ENCODE data around the gene MAP3K21.

MAP3K21 gene

DNA sequence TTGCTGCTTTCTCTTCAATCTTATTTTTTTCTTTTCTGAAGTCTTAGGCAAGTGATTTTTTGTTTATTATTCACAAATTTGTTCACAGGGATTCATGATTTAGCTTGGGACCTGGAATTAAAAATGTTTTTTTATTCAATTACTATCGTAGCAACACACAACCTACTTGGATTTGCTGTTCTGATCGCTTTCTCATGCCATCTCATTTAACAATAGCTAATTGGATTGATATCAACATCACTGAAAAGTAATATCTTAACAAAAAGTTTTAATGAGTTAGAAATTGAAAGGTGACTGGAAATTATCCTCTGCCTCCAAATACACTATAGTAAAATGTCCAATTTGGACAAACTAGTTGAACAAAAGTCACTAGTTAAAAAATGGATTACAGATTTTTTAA lies 32.4 kb downstream of the MAP3K21 start:
- Mint-ChIP-seq H3K27ac (no peak overlapping the region), H3K4me1 (peaks cover 20% of the 10 kb centered on the region), H3K9me3 (no peaks in the 10 kb centered on the region), H3K36me3 (ENCODE audit: low read depth) (peaks cover 3% of the 10 kb centered on the region), H3K4me3 (no peak overlapping the region), H3K27me3 (peaks cover 2% of the 10 kb centered on the region)
- ATAC-seq: no peak
- DNase-seq: no peak

DNA sequence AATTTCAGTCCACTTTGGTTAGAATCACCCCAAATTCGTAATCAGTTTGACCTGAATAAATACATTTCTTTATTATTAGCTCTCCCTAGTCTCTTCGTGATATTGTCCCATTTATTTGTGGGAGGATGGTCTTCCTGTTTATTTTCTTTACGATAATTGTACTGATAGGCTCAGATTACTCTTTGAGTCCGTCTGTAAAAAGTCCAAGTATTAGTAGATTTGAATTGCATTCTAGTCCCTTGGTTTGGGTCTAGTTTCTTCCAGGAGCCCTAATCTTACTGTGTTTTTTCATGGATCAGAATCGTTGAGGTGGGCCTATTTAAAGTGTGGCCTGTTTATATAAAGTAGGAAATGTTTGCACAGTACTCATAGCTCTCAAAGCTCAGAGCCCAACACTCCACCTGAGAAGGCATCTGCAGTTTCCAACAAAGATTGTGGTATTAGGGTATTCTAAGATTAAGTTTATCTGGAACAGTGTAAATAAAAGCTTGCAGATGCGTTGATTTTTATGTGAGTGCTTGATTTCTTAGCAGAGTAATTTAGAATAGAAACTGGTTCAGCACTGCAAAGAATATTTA lies 33.1 kb downstream of the MAP3K21 start:
- Mint-ChIP-seq H3K4me3 (no peak overlapping the region), H3K4me1 (peaks cover 20% of the 10 kb centered on the region), H3K9me3 (no peaks in the 10 kb centered on the region), H3K27ac (no peak overlapping the region), H3K27me3 (peaks cover 7% of the 10 kb centered on the region), H3K36me3 (ENCODE audit: low read depth) (peaks cover 3% of the 10 kb centered on the region)
- ATAC-seq (no peak), DNase-seq (no peak)

DNA sequence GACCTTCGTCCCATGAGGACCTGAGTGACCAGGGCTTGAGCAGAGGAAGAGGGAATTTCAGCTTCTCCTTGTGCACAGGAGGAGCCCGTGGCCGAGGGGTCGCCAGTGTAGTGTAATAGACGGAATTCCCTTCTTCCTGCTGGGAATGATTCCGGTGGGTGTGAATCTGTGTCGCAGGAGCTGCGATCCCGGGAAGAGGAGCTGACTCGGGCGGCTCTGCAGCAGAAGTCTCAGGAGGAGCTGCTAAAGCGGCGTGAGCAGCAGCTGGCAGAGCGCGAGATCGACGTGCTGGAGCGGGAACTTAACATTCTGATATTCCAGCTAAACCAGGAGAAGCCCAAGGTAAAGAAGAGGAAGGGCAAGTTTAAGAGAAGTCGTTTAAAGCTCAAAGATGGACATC lies 34.4 kb downstream of the MAP3K21 start:
- Mint-ChIP-seq H3K27me3 (peaks cover 10% of the 10 kb centered on the region), H3K4me1 (peaks cover 10% of the 10 kb centered on the region), H3K27ac (no peak overlapping the region), H3K9me3 (no peaks in the 10 kb centered on the region), H3K36me3 (ENCODE audit: low read depth) (no peaks in the 10 kb centered on the region), H3K4me3 (no peak overlapping the region)
- ATAC-seq: no peak
- DNase-seq: no peak

DNA sequence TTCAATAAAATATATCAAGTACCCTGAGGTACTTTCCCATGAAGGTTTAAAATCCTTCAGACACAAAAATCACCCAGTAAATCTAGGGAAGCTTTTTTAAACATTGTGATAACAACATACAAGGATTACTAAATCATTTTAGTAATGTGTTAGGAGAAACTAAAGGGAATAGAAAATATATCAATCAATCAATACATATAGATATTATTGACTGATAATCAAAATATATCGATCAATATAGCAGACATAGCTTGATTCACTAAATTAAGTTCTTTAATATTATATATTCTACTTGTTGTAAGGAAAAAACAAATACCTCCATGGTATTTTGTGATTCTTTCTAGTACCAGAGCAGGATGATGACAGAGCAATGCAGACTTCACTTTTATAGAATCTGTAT lies 35.2 kb downstream of the MAP3K21 start:
- DNase-seq (no peak), ATAC-seq (no peak)
- no peaks in the 10 kb centered on the region for H3K9me3 Mint-ChIP-seq
- H3K27me3 Mint-ChIP-seq: peaks cover 10% of the 10 kb centered on the region
- peaks cover 5% of the 10 kb centered on the region for H3K4me1 Mint-ChIP-seq
- H3K4me3 Mint-ChIP-seq: no peak overlapping the region
- H3K27ac Mint-ChIP-seq: no peak overlapping the region
- no peaks in the 10 kb centered on the region for H3K36me3 Mint-ChIP-seq (ENCODE audit: low read depth)

DNA sequence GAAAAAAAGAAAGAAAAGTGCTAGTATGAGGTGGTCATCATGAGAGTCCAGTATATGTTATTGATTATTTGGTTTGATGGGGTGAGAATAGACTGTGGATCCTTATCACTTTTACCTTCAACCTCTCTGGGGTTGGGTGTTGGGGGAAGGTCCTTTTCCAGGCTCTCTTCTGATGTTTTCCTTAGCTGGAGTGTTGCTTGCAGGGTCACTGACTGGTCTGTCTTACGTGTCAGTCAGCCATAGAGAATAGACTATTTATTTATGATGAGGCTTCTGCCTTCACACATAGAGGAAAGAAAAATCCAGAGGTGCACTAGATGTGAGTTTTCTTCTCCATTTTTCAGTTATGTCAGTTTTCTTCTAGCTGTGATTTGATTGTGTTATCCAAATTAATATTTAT lies 36.5 kb downstream of the MAP3K21 start:
- Mint-ChIP-seq H3K4me1 (no peaks in the 10 kb centered on the region), H3K27ac (no peak overlapping the region), H3K36me3 (ENCODE audit: low read depth) (no peaks in the 10 kb centered on the region), H3K27me3 (peaks cover 10% of the 10 kb centered on the region), H3K9me3 (no peaks in the 10 kb centered on the region), H3K4me3 (no peak overlapping the region)
- DNase-seq (no peak), ATAC-seq (no peak)

DNA sequence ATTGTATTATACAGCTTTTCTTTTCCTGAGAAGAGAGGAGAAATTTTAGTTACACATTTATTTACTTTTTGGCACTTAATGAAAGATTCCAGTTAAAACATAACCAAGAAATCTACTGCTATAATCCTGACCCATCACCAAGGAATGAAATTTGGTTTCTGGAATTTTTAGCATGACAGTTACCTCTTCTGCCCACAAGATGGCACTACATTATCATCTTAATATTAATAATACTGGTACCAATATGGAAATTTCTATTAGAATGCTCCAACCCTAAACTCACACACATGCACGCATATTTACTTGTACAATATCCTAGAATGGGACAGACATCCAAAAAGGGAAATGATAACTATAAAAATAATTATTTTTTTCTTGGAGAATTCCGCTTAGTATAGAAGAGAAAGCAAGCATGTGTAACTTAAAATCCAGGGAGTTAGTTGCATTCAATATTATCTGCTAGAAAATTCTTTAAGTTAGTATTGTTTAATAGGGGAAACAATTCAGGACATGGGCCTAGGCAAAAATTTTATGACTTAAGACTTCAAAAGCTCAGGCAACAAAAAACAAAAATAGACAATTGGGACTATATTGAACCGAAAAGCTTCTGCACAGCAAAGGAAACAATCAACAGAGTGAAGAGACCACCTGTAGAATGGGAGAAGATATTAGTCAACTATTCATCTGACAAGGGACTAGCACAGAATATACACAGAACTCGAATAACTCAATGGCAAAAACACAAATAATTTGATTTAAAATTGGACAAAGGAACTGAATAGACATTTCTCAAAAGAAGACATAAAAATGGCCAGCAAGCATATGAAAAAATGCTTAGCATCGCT lies 37.4 kb downstream of the MAP3K21 start:
- H3K27ac Mint-ChIP-seq: no peak overlapping the region
- DNase-seq (no peak), ATAC-seq (no peak)
- no peaks in the 10 kb centered on the region for H3K4me1 Mint-ChIP-seq
- H3K4me3 Mint-ChIP-seq: no peak overlapping the region
- no peaks in the 10 kb centered on the region for H3K36me3 Mint-ChIP-seq (ENCODE audit: low read depth)
- H3K27me3 Mint-ChIP-seq: peaks cover 10% of the 10 kb centered on the region
- no peaks in the 10 kb centered on the region for H3K9me3 Mint-ChIP-seq

DNA sequence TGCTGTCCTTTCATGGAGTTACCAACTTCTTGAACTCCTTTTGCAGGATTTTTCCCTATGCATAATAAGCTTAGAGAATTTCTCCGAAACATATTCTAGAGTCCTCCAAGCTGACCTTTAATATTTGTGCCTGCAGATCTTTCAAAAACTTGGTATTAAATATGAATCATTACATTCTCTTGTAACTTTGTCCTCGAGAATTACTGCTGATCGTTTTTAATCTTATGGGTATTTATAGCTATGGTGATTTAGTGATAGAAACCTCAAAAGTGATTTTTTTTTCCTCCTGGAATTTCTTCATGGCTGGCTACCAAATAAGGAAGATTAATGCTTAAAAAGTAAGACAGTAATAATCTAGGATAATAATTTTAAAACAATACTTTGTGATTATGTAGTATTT lies 39.1 kb downstream of the MAP3K21 start:
- H3K9me3 Mint-ChIP-seq: no peaks in the 10 kb centered on the region
- no peak overlapping the region for H3K27ac Mint-ChIP-seq
- no peaks in the 10 kb centered on the region for H3K4me1 Mint-ChIP-seq
- peaks cover 10% of the 10 kb centered on the region for H3K27me3 Mint-ChIP-seq
- ATAC-seq: no peak
- no peak for DNase-seq
- no peaks in the 10 kb centered on the region for H3K36me3 Mint-ChIP-seq (ENCODE audit: low read depth)
- H3K4me3 Mint-ChIP-seq: no peak overlapping the region

DNA sequence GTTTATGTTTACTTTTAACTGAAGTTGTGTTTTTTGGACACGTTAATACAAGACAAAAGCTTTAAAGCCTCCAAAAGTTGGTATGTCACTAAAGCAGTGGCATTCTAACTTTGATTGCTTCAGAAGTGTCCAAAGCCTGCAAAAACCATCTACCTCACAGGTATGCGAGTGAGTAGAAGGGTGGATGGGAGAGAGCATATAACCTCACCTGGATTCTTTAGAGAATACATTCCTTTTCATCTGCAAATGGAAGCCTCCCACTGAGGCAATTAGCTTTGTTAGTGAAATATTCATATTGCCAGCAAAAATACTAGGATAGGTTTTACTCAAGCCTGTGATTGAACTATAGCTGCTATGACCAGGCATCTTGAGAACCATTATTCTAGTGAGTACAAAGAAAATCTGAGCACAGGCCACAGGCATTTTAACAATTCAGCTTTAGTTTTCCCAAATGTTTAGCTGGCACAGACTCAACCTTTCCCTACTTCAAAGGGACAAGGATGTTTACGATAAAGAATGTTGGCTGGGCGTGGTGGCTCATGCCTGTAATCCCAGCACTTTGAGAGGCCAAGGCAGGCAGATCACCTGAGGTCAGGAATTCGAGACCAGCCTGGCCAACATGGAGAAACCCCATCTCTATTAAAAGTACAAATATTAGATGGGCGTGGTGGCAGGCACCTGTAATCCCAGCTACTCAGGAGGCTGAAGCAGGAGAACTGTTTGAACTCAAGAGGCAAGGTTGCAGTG lies 39.7 kb downstream of the MAP3K21 start:
- no peak for ATAC-seq
- no peaks in the 10 kb centered on the region for H3K9me3 Mint-ChIP-seq
- DNase-seq: no peak
- H3K4me3 Mint-ChIP-seq: no peak overlapping the region
- H3K4me1 Mint-ChIP-seq: no peaks in the 10 kb centered on the region
- peaks cover 10% of the 10 kb centered on the region for H3K27me3 Mint-ChIP-seq
- no peaks in the 10 kb centered on the region for H3K36me3 Mint-ChIP-seq (ENCODE audit: low read depth)
- H3K27ac Mint-ChIP-seq: no peak overlapping the region

DNA sequence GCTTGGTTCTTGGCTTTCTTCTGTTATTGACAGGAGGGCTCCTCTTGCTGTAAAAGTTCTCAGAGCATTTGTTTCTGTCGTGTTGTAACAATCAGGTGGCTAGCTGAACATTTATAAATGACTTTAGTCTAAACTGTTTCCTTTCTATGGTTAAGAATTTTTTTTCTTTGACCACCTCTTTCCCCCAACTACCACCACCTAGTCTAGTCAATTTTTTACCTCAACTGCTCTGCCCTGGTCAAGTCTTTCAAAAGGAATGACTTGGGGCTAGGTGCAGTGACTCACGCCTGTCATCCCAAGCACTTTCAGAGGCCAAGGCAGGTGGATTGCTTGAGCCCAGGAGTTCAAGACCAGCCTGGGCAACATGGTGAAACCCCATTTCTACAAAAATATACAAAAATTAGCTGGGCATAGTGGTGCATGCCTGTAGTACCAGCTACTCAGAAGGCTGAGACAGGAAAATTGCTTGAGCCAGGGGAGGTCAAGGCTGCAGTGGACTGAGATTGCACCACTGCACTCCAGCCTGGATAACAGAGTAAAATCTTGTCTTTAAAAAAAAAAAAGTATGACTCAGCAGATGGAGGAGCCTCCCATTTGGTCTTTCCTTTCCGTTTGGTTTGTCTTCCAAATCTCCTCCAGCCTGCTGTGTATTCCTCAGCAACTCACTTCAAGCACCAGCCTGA lies 40.7 kb downstream of the MAP3K21 start:
- no peak for DNase-seq
- H3K4me3 Mint-ChIP-seq: no peak overlapping the region
- H3K4me1 Mint-ChIP-seq: no peaks in the 10 kb centered on the region
- no peak for ATAC-seq
- peaks cover 10% of the 10 kb centered on the region for H3K27me3 Mint-ChIP-seq
- no peak overlapping the region for H3K27ac Mint-ChIP-seq
- no peaks in the 10 kb centered on the region for H3K9me3 Mint-ChIP-seq
- no peaks in the 10 kb centered on the region for H3K36me3 Mint-ChIP-seq (ENCODE audit: low read depth)

DNA sequence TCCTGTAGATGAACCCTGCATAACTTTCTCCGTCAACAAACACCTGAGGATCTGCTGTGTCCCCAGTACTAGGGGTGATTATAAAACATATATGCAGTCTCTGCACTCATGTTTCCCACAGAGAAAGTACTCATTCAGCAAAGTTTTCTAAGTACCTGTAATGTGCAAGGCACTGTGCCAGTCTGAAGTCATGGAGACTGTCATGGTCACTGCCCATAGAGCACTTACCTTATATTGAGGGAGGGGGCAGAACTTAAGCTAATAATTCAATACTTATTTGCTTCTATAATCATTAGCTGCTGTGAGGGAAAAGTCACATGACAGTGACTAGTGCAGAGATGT lies 41.2 kb downstream of the MAP3K21 start:
- no peak for ATAC-seq
- Mint-ChIP-seq H3K4me1 (no peaks in the 10 kb centered on the region), H3K4me3 (no peak overlapping the region), H3K27ac (no peak overlapping the region), H3K27me3 (peaks cover 10% of the 10 kb centered on the region), H3K36me3 (ENCODE audit: low read depth) (no peaks in the 10 kb centered on the region), H3K9me3 (no peaks in the 10 kb centered on the region)
- DNase-seq: no peak

DNA sequence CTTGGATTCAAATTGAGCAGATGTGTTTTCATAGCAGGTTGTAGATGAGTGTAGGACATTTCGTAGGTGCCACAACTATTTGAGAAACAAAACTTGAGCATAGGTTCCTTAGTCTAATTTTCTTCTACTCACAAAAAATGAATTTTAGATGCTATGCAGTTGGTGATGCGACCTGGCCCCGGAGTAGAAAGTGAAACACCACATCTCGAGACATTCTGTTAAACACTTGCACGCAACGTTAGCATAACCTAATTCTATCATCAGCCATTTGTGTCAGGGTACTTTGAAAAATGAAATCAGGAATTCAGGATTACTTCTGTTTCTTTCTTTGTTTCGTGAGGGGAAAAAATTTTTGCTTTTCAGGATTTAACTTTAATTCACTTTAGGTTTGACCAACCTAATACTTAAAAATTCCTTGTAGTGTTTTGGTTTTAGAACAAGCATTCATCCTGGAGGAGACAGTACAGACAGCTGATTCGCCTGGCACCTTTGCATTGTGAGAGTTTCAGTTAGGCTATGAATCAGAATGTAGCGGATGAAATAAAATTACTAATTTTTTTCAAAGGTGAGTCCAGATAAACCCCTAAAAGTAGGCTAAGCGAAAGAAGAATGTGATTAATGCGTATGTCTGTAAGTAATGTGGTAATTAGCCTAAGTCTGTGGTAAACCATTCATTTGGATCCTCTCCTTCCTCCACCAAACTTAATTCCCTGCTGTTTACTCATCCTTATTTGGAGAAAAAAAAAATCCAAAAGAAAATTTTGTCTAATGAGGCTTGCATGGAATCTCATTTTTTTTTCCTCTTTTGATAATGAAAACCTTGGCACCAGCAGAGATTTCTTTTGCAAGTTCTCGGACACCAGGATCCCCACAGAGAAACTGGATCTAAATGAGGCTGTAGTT lies 44.9 kb downstream of the MAP3K21 start:
- Mint-ChIP-seq H3K9me3 (no peaks in the 10 kb centered on the region), H3K27ac (no peak overlapping the region), H3K4me3 (no peak overlapping the region), H3K4me1 (no peaks in the 10 kb centered on the region), H3K27me3 (no peaks in the 10 kb centered on the region), H3K36me3 (ENCODE audit: low read depth) (no peaks in the 10 kb centered on the region)
- DNase-seq (no peak), ATAC-seq (no peak)

DNA sequence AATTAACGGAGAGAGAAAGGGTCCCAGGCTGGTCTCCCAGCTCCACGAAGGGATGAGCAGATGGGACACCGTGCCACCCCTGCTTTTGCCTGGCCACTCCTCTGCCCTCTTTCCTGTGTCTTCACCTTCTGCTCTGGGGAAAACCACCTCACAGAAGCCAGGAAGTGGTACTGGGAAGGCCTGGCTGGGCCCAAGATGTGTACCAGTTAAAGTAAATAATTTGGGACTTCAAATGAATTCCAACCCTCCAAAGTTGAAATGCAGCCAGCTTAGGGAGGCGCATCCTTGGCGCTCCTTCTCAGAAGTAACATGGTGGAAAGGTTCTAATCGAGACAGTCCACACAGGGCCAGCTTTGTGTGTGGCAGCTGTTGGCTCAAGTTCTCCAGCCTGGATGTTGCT lies 45.7 kb downstream of the MAP3K21 start:
- ATAC-seq (no peak), DNase-seq (no peak)
- Mint-ChIP-seq H3K4me1 (no peaks in the 10 kb centered on the region), H3K9me3 (no peaks in the 10 kb centered on the region), H3K27me3 (no peaks in the 10 kb centered on the region), H3K27ac (no peak overlapping the region), H3K36me3 (ENCODE audit: low read depth) (no peaks in the 10 kb centered on the region), H3K4me3 (no peak overlapping the region)

DNA sequence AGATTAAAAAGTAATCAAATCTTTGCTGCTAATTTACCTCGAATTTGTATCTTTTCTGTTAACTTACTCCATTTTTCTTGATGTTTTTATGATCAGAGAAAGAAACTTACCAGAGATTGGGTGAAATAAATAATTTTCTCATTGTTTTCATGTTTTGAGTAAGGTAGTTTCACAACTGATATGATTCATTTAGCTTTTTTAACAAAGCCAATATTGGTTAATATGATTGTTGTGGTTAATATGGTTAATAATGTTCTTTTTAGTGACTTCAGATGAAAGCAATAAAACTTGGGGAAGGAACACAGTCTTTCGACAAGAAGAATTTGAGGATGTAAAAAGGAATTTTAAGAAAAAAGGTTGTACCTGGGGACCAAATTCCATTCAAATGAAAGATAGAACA lies 48.1 kb downstream of the MAP3K21 start:
- Mint-ChIP-seq H3K4me1 (no peaks in the 10 kb centered on the region), H3K27me3 (no peaks in the 10 kb centered on the region), H3K4me3 (no peak overlapping the region), H3K27ac (no peak overlapping the region), H3K36me3 (ENCODE audit: low read depth) (no peaks in the 10 kb centered on the region), H3K9me3 (no peaks in the 10 kb centered on the region)
- DNase-seq: no peak
- ATAC-seq: no peak
